Activated CD4-positive, alpha-beta T cell treated with anti-CD3 and anti-CD28 coated beads, Interleukin-2, amount 10 ng/mL, durations not matched to agents 24 days and 14 days (primary cell): Measurements from ENCODE around the gene SOST. TPM values are rescaled to one million over a fixed set of nuclear protein-coding genes. Genes with fewer than 3 reads are reported as not detected.
"Not testable (repeated sequence)": the region's sequence is repeated elsewhere in the genome, so short reads cannot be mapped to it uniquely, and the experiment has no call there.

ENCODE experiments used
- DNase-seq: peaks from one replicate; pipeline ENCODE4 v3.0.0; 2022
- H3K27ac Mint-ChIP-seq: one replicate; pipeline ENCODE4 v1.8.0; 2022; ENCODE audit warnings: mild to moderate bottlenecking, mixed read lengths
- H3K27me3 Mint-ChIP-seq: one replicate; pipeline ENCODE4 v1.8.0; 2022; ENCODE audit warnings: mixed read lengths
- H3K36me3 Mint-ChIP-seq: one replicate; pipeline ENCODE4 v1.8.0; 2022; ENCODE audit warnings: low read depth, mild to moderate bottlenecking, mixed read lengths
- H3K4me1 Mint-ChIP-seq: one replicate; pipeline ENCODE4 v1.8.0; 2021; ENCODE audit warnings: mixed read lengths
- H3K4me3 Mint-ChIP-seq: one replicate; pipeline ENCODE4 v1.8.0; 2022; ENCODE audit warnings: mild to moderate bottlenecking, moderate library complexity, mixed read lengths
- H3K9me3 Mint-ChIP-seq: one replicate; pipeline ENCODE4 v1.8.0; 2021; ENCODE audit warnings: mixed read lengths
- intact Hi-C: fragments of 100-400 bp; cut with micrococcal nuclease; formaldehyde crosslinking; loops from one replicate; pipeline ENCODE4 v1.15.1; 2023
- total RNA-seq: library from RNA; stranded (reverse); gene quantifications from 2 replicates; pipeline ENCODE4 v1.2.3, GENCODE V29; 2022

Gene SOST
- total RNA-seq, result not detected in 2 replicates

DNA sequence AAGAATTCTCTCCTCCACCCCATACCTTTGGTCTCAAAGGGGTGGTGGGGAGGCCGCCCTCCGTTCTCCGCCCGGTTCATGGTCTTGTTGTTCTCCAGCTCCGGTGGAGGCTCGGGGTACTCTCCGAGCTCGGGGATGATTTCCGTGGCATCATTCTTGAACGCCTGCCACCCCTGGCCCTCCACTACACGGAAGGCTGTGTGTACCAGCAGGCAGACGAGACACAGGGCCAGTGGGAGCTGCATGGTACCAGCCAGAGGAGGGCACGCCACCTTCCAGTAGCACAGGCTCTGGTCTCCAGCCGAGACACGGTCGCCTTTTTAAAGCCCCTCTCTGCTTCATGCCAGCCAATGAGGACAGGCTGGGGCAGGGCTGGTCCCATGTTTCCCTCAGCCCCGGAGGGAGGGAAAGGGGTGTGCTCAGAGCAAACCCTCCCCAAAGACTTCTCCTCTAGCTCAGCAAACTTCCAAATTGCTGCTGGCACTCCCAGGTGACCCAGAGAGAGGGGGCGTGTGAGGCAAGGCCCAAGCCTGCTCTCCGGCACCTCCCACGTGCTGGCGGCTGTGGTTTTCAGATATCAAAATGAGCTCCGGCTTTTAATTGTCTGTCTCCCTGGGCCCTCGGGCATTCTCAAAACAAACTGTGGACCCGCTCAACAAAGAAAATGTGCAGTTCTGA lies at the start of gene SOST:
TSS of gene SOST (minus strand) at position 295 of the 678 bp plus-strand sequence. CDS start at position 245, 50 bp downstream.
- no peak within 1 kb of the TSS for H3K4me3 Mint-ChIP-seq
- intact Hi-C loops, result no loop called here

GRCh38 chr17:43808076-43808475 lies 49.5 kb upstream of the SOST start:
- DNase-seq, result no peak
- Mint-ChIP-seq H3K27ac (no peak overlapping the region), H3K4me3 (no peak overlapping the region), H3K36me3 (no peaks in the 10 kb centered on the region), H3K9me3 (no peaks in the 10 kb centered on the region), H3K27me3 (peaks cover 26% of the 10 kb centered on the region), H3K4me1 (no peaks in the 10 kb centered on the region)
- intact Hi-C loops, result no loop called here

More for the DNA sequence above, at the start of gene SOST:
- no peak for DNase-seq
- no peaks in the 10 kb centered on the region for H3K4me1 Mint-ChIP-seq
- no peak within 1 kb of the TSS for H3K27ac Mint-ChIP-seq
- H3K9me3 Mint-ChIP-seq, result no peaks in the 10 kb centered on the region
- no peaks in the 10 kb centered on the region for H3K36me3 Mint-ChIP-seq
- peaks cover 26% of the 10 kb centered on the region for H3K27me3 Mint-ChIP-seq

- Mint-ChIP-seq H3K4me1 (no peaks in the 10 kb centered on the region), H3K36me3 (no peaks in the 10 kb centered on the region), H3K27ac (no peak overlapping the region), H3K4me3 (no peak overlapping the region), H3K27me3 (peaks cover 24% of the 10 kb centered on the region), H3K9me3 (no peaks in the 10 kb centered on the region)
- intact Hi-C loops, result no loop called here
- no peak for DNase-seq
These were observed 46.5 kb upstream of the SOST start for GRCh38 chr17:43805117-43805516.

DNA sequence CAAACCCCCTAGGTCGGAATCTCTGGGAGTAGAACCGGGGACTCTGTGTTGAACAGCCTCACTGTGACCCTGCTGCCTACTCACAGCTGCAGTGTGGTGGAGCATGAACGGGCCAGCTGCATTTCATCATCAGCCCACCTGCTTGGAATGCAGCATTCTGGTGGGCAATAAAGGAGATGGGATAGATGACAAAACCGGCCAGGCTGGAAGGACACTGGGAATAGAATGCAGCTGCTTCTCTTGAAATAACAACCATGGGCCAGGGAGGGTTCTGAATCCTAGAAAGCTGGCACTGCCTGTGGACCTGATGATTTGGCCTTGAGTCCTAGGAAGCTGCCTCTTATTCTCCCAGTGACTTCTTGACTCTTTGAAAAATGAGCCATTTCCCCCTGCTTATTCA lies 45.2 kb upstream of the SOST start:
- no peak overlapping the region for H3K27ac Mint-ChIP-seq
- H3K4me1 Mint-ChIP-seq, result no peaks in the 10 kb centered on the region
- H3K9me3 Mint-ChIP-seq, result no peaks in the 10 kb centered on the region
- intact Hi-C loops, result no loop called here
- peaks cover 30% of the 10 kb centered on the region for H3K27me3 Mint-ChIP-seq
- no peak overlapping the region for H3K4me3 Mint-ChIP-seq
- H3K36me3 Mint-ChIP-seq, result no peaks in the 10 kb centered on the region
- no peak for DNase-seq

- Mint-ChIP-seq H3K4me1 (no peaks in the 10 kb centered on the region), H3K27ac (no peak overlapping the region), H3K36me3 (no peaks in the 10 kb centered on the region), H3K4me3 (no peak overlapping the region), H3K27me3 (peaks cover 32% of the 10 kb centered on the region), H3K9me3 (no peaks in the 10 kb centered on the region)
- intact Hi-C loops, result no loop called here
- DNase-seq, result no peak
These were observed 43.3 kb upstream of the SOST start for GRCh38 chr17:43801844-43802243.

DNA sequence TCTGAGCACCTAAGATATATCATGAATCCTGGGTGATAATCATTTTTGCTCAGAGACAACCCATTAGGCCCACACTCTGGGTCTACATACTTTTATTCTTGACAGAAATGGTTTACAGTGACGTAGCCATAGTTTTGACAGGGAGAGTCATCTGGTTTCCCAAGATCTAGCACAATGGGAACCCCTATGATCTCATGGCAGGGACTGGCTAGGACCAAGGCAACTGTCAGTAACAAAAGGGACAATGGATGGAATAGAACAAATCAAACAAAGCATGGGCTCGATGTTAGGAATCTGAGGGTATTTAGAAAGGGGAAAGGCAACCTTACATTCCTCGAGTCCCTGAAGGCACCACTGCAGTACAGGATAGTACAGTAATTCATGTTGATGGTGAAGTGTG lies 42.1 kb upstream of the SOST start:
- intact Hi-C loops, result no loop called here
- Mint-ChIP-seq H3K27ac (no peak overlapping the region), H3K4me3 (no peak overlapping the region)

GRCh38 chr17:43799047-43799446 lies 40.5 kb upstream of the SOST start:
- DNase-seq, result no peak
- H3K27me3 Mint-ChIP-seq, result peaks cover 37% of the 10 kb centered on the region
- H3K4me1 Mint-ChIP-seq, result no peaks in the 10 kb centered on the region
- no peak overlapping the region for H3K4me3 Mint-ChIP-seq
- no peaks in the 10 kb centered on the region for H3K9me3 Mint-ChIP-seq
- H3K36me3 Mint-ChIP-seq, result no peaks in the 10 kb centered on the region
- H3K27ac Mint-ChIP-seq, result no peak overlapping the region
- intact Hi-C loops, result no loop called here

More for the DNA sequence above, 42.1 kb upstream of the SOST start:
- H3K27me3 Mint-ChIP-seq, result peaks cover 35% of the 10 kb centered on the region
- no peak for DNase-seq
- H3K9me3 Mint-ChIP-seq, result no peaks in the 10 kb centered on the region
- H3K36me3 Mint-ChIP-seq, result no peaks in the 10 kb centered on the region
- H3K4me1 Mint-ChIP-seq, result no peaks in the 10 kb centered on the region

- H3K36me3 Mint-ChIP-seq, DNase-seq, H3K27ac Mint-ChIP-seq, H3K4me1 Mint-ChIP-seq, H3K4me3 Mint-ChIP-seq, intact Hi-C loops, H3K9me3 Mint-ChIP-seq: not testable (repeated sequence)
- peaks cover 34% of the 10 kb centered on the region for H3K27me3 Mint-ChIP-seq
These were observed 39.4 kb upstream of the SOST start for GRCh38 chr17:43798024-43798423.

DNA sequence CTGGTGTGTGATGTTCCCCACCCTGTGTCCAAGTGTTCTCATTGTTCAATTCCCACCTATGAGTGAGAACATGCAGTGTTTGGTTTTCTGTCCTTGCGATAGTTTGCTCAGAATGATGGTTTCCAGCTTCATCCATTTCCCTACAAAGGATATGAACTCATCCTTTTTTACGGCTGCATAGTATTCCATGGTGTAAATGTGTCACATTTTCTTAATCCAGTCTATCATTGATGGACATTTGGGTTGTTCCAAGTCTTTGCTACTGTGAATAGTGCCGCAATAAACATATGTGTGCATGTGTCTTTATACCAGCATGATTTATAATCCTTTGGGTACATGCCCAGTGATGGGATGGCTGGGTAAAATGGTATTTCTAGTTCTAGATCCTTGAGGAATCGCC lies 34.1 kb upstream of the SOST start:
- intact Hi-C loops, H3K36me3 Mint-ChIP-seq, H3K27ac Mint-ChIP-seq, H3K4me3 Mint-ChIP-seq, H3K4me1 Mint-ChIP-seq, DNase-seq, H3K9me3 Mint-ChIP-seq: not testable (repeated sequence)
- H3K27me3 Mint-ChIP-seq, result peaks cover 32% of the 10 kb centered on the region

- Mint-ChIP-seq H3K9me3 (no peaks in the 10 kb centered on the region), H3K4me1 (peaks cover 2% of the 10 kb centered on the region), H3K27ac (no peak overlapping the region), H3K27me3 (peaks cover 29% of the 10 kb centered on the region), H3K4me3 (no peak overlapping the region), H3K36me3 (no peaks in the 10 kb centered on the region)
- intact Hi-C loops, result no loop called here
- no peak for DNase-seq
These were observed 33.0 kb upstream of the SOST start for GRCh38 chr17:43791589-43791988.

- intact Hi-C loops, result no loop called here
- Mint-ChIP-seq H3K27me3 (peaks cover 23% of the 10 kb centered on the region), H3K9me3 (no peaks in the 10 kb centered on the region), H3K36me3 (no peaks in the 10 kb centered on the region), H3K27ac (no peak overlapping the region), H3K4me1 (peaks cover 2% of the 10 kb centered on the region), H3K4me3 (no peak overlapping the region)
- DNase-seq, result no peak
These were observed 31.8 kb upstream of the SOST start for GRCh38 chr17:43790311-43790940.

GRCh38 chr17:43789482-43789881 lies 30.9 kb upstream of the SOST start:
- no peak overlapping the region for H3K4me3 Mint-ChIP-seq

DNA sequence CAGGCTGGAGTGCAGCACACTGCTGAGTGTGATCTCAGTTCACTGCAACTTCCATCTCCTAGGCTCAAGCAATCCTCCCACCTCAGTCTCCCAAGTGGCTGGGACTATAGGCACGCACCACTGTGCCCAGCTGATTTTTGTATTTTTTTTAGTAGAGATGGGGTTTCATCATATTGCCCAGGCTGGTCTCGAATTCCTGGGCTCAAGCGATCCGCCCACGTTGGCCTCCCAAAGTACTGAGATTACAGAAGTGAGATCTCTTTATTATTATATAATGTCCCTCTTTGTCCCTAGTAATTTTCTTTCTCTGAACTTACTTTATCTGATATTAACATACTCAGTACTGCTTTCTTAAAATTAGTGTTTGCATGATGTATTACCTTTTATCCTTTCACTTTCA lies 29.9 kb upstream of the SOST start:
- intact Hi-C loops, result no loop called here
- DNase-seq, result no peak

More at GRCh38 chr17:43789482-43789881, 30.9 kb upstream of the SOST start:
- peaks cover 23% of the 10 kb centered on the region for H3K27me3 Mint-ChIP-seq
- H3K9me3 Mint-ChIP-seq, result no peaks in the 10 kb centered on the region
- intact Hi-C loops, result no loop called here
- H3K4me1 Mint-ChIP-seq, result peaks cover 2% of the 10 kb centered on the region
- no peak overlapping the region for H3K27ac Mint-ChIP-seq
- H3K36me3 Mint-ChIP-seq, result no peaks in the 10 kb centered on the region
- no peak for DNase-seq

GRCh38 chr17:43787728-43788127 lies 29.1 kb upstream of the SOST start:
- no peak overlapping the region for H3K4me3 Mint-ChIP-seq
- peaks cover 28% of the 10 kb centered on the region for H3K27me3 Mint-ChIP-seq
- peaks cover 2% of the 10 kb centered on the region for H3K4me1 Mint-ChIP-seq
- H3K27ac Mint-ChIP-seq, result no peak overlapping the region
- H3K36me3 Mint-ChIP-seq, result no peaks in the 10 kb centered on the region
- intact Hi-C loops, result no loop called here
- no peak for DNase-seq
- H3K9me3 Mint-ChIP-seq, result no peaks in the 10 kb centered on the region

More for the DNA sequence above, 29.9 kb upstream of the SOST start:
- H3K4me3 Mint-ChIP-seq, result no peak overlapping the region
- no peak overlapping the region for H3K27ac Mint-ChIP-seq
- H3K4me1 Mint-ChIP-seq, result peaks cover 2% of the 10 kb centered on the region
- no peaks in the 10 kb centered on the region for H3K9me3 Mint-ChIP-seq
- peaks cover 25% of the 10 kb centered on the region for H3K27me3 Mint-ChIP-seq
- H3K36me3 Mint-ChIP-seq, result no peaks in the 10 kb centered on the region
